SKM-1 (cell line): ENCODE data around the gene OCSTAMP.

Source experiments
- DNase-seq: peaks from one replicate; lab custom pipeline; 2025; ENCODE audit not compliant: unreplicated experiment; lab: John Stamatoyannopoulos, UW

OCSTAMP gene

DNA sequence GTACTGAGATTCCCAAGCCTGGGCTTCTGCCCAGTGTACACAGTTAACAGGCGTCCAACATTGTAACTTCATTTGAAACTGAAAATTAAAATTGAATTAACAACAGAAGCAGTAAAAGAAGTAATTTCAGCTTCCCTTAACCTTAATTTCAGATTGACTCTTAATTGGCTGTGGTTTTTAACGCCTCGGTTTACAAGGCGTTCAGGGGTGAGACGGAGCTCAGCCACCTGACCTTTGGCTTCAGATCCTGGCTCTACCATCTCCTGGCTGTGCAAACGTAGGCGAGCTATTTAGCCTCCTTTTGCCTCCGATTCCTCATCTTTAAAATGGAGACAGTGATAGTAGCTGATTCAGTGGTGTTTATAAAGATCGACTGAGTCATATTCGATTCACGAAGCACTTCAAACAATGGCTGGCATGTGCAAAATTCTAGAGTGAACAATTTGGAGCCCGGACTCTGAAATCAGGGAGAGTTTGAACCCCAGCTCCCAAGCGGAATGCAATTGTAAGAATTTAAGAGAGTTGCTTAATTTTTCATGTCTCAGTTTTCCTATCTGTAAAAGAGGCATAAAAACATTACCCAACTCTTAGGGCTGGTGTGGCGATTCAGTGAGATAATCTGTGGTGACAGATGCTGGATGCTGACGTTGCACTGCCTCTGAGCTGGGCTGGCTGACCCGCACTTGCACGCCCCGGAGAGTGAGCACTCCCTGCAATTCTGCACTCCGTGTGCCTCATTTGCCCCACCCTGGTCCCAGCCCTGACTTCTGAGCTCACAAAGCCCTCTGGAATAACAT lies 23.5 kb upstream of the OCSTAMP start:
- DNase-seq, result no peak

DNA sequence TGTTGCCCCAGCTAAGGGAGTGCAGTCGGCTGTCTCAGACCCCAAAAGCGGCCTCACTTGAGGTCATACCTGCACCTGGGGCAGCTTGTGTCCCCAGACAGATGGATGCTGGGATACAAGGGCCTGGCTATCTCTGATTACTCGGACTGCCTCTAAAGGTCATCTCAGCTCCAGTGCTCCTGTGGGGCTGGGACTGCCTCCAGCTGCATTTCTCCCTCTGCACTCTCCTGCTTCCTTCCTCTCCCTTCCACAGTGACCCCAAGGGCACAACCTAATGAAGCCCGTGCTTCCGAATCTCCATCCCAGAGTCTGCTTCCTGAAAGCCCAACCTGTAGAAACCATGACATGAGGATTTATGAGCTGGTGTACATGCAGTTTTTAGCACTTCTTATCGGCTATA lies 22.8 kb upstream of the OCSTAMP start:
- no peak for DNase-seq

DNA sequence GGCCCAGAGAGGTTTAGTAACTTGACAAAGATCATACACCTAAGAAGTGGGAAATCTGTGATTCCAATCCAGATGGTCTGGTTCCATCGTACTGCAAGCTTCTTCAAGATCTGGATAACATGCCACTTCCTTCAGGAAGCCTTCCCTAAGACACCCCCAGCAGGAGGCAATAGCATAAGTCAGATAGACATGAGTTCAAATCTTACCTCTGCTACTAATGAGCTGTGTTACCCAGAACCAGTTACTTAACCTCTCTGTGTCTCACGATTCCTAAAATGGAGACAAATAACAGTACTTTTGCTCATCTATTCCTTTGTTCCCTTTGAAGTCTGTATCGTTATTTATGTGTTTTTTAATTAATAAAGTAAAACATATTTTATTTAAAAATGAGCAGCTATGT lies 22.3 kb upstream of the OCSTAMP start:
- no peak for DNase-seq

DNA sequence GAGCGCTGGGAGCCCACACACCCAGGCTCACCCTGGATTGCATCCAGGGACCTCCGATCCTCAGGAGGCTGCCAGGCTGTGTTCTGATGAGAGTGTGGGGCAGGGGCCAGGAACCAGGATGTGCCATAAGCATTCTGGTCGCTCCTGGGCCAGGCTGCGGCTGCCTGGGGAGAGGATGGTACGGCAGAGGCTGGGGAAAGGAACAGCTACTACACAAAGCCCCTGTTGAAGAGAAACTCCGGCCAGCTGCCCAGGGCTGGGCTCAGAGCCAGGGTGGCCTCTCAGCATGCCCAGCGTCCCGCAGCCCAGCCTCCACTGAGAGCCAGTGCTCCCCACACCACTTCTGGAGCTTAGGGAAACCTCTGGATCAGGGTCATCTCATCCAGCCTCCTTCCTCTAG lies 21.7 kb upstream of the OCSTAMP start:
- DNase-seq, result no peak

DNA sequence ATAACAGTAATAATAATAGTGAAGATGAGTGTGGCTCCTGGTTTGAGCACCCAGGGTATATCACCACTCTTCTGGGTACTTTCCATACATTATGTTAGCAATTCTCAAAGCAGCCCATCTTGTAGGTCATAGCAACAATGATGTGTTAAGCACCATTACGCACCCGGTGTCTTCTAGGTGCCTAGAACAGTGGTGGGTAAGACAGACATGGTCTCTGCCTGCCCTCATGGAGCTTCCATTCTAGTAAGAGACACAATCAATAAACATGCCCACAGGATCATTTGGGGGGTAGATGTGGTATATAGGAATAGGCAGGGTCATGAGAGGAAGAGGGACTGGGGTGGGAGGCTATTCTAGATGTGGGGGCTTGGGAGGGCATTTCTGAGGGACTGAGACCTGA lies 21.0 kb upstream of the OCSTAMP start:
- DNase-seq, result no peak

DNA sequence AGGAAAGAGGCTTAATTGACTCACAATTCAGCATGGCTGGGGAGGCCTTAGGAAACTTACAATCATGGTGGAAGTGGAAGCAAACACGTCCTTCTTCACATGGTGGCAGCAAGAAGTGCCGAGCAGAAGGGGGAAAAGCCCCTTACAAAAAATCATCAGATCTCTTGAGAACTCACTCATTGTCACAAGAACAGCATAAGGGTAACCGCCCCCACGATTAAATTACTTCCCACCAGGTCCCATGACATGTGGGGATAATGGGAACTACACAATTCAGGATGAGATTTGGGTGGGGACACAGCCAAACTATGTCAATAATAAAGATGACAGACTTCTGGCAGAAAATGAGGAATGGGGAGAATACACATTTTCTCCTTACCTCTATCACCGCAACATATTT lies 20.5 kb upstream of the OCSTAMP start:
- DNase-seq, result no peak

DNA sequence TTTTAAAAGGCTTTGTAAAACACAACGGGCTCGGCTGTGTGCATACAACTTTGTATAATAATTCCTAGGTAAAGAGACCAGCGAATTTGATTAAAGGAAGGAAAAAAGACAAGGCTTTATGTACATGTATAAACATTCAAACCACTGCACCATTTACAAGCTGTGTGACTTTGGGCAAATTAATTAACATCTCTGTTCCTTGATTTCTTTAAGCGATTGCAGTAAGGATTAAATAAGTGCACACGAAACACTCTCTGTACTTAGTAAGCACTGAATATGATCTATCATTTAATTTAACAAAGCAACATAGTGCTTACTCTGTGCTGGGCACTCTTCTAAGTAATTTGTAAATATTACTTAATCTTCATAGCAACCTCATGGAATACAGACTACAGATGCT lies 19.5 kb upstream of the OCSTAMP start:
- DNase-seq, result no peak

DNA sequence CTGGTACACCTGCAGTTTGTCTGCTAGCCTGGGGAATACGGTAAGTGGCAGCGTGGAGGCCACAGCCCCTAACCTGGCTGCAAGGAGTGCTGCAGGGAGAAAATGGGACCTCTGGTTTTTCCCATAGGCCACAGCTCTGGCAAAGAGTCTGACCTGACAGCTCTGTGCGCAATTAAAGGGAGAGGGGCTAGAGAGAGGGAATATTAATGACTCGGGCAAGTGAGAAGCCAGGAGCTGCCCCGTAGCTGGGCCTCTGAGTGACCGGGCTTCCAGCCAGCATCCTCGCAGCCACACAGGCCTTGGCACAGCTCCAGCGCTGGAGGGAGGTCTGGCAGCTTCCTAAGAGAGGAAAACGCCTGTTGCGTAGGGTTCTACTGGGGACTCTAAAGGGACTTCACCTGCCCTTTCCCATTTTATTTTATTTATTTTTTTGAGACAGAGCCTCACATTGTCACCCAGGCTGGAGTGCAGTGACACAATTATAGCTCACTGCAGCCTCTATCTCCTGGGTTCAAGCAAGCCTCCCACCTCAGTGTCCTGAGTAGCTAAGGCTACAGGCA lies 18.2 kb upstream of the OCSTAMP start:
- DNase-seq, result no peak

DNA sequence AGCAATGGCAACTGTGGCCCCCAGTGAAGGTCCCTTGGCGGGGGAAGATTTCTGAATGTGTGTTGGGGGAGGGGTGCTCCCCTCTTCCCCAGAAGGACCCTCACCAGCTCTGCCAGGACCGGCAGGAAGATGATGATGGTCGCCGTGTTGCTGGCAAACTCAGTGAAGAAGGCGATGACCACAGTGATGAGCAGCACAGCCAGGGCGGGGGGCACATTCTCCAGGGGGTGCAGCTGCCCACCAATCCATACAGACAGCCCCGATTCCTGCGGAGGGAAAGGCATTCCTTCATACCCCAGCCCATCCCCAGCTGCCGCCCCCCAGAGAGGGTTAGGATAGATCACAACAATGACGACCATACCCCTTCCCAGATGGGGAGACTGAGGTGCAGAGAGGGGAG lies 15.7 kb upstream of the OCSTAMP start:
- no peak for DNase-seq

DNA sequence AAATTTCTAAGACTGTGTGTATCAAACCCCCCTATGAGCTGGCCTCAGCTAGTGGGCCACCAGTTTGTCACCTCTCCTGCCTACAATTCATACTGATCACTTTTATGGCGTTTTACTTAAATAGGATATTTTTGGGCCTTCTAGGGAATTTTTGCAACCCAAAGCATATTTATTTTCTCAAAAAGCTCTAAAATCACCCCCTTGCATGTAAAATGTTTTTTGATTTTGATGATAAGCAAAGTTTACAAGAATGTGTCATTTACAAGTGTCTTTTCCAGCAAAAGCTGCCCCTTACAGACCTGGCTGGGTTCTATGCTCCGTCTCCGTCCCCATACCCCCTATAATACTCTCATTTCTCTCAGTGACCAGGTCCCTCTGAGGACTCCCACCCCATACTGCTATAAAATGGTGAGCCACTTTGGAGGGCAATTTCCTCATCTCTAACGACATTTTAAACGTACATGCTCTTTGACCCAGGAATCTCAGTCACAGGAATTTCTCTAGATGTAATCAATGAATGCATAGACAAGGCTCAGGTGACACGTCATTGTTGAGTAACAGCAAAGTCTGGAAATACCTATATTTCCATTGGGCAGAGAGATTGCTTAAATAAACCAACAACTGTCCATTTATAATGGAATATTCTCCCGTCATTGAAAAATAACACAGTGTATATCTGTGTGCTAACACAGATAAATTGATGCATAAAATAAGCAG lies 13.9 kb upstream of the OCSTAMP start:
- no peak for DNase-seq

DNA sequence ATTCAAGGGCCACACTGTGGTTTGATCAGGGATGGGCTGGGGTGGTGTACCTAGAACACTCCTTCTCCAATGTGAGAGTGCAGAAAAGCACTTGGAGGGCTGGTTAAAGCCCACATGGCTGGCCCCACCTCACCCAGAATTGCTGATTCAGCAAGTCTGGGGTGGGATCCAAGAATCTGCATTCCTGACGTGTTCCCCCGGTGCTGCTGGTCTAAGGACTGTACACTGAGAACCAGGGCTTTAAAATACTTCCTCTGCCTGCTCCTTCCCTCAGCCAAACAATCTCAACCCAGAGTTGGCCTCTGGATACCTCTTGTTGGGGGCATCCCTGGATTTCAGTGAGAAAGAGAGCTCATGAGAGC lies 13.4 kb upstream of the OCSTAMP start:
- no peak for DNase-seq

DNA sequence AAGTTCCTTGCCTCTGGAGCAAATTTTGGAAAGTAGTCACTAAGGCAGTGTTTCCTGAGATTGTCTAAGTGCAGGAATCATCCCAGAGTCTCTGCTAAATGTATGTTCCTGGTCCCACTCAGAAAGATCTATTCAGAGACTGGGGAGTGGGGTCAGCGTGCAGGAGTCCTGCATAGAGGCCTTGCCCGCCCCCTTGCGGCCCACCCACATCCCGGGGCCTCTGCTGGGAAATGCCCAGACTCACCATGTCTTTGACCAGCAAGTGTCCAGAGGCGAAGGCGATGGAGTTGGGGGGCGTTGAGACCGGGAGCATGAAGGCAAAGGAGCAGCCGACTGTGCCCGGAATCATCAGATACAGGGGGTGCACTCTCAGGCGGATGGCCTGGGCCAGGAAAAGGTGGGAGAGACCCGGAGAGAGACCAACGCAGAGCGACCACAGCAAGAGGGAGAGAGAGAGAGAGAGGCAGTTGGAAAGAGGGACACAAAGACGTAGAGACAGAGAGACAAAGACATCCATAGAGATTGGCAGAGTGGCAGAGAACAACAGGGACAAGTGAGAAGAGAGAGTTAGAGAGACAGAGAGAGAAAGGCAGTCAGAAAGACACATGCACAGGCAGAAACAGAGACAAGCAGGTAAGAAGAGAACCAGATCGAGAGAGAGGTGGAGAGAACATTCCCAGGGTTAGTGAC lies 12.9 kb upstream of the OCSTAMP start:
- DNase-seq, result no peak

DNA sequence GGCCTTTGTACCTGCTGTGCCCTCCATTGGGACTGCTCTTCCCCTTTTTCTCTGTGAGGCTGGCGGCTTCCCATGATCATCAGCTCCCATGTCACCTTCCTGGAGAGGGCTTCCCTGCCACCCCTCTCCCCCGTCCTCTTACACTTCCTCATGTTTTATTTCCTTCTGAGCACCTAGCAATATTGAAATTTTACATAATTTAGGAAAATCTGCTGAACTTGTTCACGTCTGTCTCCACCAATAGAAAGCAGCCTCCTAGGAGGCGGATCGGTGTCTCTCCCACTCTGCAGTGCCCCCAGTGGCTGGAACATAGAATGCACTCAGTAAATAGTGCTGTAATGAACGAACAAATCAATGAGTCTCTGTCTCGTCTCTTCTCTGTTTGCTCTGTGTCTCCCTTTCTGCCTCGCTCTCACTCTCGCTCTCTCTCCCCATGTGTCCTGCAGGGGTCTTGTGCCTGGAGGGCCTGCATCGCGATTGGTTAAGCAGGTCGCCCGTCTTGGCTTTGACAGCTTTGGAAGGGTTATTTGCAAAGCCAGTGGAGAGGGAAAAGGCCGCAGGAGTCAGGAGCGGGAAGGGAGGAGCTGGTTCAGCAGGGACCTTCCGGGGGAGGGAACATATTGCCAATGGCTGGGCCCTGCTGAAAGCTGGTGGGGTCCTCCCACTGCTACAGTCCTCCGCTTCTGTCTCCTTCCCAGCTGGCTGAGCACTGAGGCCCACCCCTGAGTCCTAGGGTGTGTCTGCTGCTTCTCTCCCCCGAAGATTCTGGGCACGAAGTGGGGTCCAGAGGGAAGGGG lies 12.1 kb upstream of the OCSTAMP start:
- DNase-seq, result peak; percentile 70

DNA sequence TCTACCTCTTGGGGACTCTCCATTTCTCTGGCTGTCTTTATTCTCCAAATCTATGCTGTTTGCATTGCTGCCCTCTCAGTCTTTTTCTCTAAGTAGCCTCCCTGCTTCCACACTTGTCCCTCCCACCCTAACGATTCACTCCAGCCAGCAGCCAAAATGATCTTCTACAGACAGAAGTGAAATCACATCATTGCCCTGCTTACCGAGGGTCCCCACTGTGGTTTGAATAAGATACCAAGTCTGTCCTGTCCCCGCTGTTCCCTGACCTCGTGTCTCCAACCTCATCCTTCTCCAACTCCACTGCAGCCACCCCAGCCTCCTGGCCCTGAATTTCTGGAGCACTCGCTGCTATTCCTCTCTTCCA lies 11.5 kb upstream of the OCSTAMP start:
- DNase-seq, result no peak

DNA sequence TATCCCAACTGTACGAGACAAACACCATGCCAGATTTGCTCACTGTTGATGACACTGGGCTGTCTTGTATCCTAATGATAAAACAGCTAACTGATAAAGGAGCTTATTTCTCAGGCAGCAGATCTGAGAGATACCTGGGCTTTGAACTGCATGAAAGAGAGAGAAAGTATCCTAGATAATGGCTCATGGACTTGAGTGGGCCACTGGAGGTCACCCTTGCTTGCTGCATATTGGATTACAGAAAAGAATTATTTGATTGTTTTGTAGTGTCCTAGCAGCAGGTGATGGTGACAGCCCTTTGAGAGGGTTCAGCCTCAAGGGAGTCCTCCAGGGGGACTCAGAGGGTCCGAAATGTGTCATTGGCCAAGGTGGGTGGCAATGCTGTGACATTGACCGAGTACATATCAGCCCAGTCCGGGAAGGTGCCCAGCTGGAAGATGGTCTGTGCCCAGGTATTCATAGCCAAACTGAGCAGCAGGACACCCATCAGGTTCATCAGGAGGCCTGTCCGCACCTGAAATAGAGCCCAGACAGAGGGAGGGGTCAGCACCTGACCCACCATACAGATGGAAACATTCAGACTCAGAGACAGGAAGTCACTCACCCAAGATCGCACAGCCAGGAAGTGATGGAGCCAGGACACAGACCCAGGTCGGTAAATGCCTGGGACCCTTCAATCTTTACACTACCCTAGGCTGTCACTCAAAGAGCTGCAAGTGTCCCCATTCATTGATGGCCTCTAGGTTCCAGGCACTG lies 9.4 kb upstream of the OCSTAMP start:
- DNase-seq, result no peak

DNA sequence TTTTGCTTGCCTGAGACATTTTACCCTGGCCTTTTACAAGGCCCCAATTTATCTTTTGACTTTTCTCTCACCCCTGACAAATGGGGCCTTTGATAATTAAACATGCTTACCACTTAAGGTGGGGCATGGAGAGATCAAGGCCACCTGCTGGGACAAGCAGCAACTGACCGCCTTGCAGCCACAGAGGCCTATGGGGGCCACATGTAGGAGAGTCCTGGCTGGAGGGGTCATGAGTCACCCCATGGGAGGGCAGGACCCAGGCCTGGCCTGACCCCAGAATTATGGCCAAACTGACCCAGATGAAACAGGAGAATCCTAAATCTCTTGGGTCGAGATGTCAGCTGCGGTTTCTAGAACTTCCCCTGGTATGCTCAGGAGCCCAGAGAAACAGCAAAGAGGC lies 8.5 kb upstream of the OCSTAMP start:
- DNase-seq, result no peak

DNA sequence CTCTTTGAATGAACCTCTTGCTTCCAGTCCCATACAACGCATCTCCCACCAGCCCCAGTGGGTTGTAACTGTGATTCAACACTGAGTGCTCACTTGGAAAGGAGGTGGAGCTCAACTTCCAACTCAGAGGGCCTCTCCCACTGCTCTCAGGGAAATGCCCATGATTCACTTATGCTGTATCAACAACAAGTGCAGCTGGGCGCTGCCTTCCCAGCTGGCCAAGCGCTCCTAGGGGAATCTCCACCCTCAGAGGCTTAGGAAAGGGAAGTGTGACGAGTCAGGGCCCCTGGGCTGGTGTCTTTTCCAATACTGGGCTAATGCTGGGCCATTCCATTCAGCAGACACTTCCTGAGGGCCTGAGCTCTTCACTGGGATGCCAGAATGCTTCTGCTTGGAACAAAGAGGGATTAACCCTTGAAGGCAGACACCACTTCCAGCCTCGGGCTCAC lies 8.1 kb upstream of the OCSTAMP start:
- DNase-seq, result no peak

DNA sequence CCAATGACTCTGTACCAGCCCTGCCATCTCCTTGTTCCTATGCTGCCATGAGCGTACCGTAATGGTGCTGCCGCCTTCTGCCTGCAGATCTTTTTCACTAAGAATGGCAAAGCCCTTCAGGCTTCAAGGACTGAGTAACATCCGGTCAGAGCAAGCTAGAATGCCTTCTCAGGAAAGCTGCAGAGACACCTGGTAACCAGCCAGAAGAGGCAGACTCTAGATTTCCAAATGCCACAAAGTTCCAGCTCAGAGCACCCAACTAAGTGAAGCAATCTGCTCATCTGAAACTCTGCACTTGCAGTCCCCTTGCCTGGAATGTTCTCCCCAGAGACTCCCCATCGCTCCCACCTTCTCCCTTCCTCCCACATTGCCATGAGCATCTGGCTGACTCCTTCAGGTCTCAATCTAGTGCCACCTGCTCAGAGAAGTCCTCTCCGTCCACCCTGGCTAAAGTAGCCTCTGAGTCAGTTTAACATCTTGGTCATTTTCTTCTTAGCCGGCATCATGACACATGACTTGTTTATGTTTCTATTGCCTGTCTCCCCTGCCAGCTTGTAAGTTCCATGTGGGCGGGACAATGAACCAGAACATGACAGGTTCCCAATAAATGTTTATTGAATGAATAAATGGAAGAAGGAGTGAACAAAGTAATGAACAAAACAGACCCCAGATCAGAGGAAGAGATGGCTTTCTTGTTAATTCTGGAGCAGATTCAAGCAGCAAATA lies 6.9 kb upstream of the OCSTAMP start:
- no peak for DNase-seq

DNA sequence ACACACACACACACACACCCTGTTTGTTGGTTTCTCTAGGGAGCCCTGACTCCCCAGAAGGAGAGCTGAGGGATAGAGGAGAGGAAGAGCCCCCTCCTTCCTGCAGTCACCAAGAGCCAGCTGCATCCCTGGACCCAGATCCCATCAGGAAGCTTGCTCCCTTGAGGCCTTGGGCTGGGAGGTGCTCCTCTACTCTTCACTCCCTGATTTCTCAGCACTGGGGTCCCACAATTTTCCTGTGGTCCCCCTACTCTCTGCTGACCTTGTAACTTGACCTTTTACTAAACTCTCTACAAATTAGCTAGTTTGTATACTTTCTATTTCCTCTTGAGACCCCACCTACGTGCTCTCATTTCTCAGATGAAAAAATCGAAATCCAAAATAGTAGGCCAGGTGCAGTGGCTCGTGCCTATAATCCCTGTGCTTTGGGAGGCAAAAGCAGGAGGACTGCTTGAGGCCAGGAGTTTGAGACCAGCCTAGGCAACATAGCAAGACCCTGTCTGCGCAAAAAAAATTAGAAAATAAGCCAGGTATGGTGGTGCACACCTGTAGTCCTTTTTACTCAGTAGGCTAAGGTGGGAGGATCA lies 5.0 kb upstream of the OCSTAMP start:
- no peak for DNase-seq
